HCT116 (cell line): ENCODE results near the gene DENND4B. TPM values are rescaled to one million over a fixed set of nuclear protein-coding genes. Genes with fewer than 3 reads are reported as not detected.

Source experiments
- ATAC-seq: fragments of 200-7000 bp; cut with Tn5 transposase; 2 replicates; pipeline ENCODE4 v1.9.1; 2020; ENCODE audit warnings: mild to moderate bottlenecking, moderate library complexity
- BruUV-seq: library from RNA; stranded (reverse); fragments of 400-500 nt; replicated peaks from 2 replicates; lab custom pipeline; 2021; lab: Mats Ljungman, UMichigan
- CTCF ChIA-PET: fragments of 300-600 bp; sonication (Branson Sonifier 250); formaldehyde crosslinking; loops from one replicate; lab custom pipeline; 2021; ENCODE audit warnings: antibody characterized with exemption; lab: Charles Lee
- POLR2A ChIA-PET: fragments of 300-600, 350-600 bp; sonication (Branson Sonifier 250); formaldehyde crosslinking; loops from one replicate; lab custom pipeline; 2021; ENCODE audit warnings: antibody characterized with exemption; lab: Charles Lee
- RAD21 ChIA-PET, 2 experiments: fragments of 300-600 bp; sonication (Branson Sonifier 250); formaldehyde crosslinking; loops; one replicate each; lab custom pipeline; 2023; ENCODE audit warnings: low total read pairs in 2 of 2; ENCODE audit not compliant: uncharacterized antibody in 2 of 2, unreplicated experiment in 2 of 2, low non-redundant PET in 1 of 2; lab: Charles Lee
- DNase-seq: peaks from one replicate; pipeline ENCODE4 v3.0.0-alpha.2; 2010; ENCODE audit warnings: low read depth, low spot score
- H2AFZ ChIP-seq: fragments of 200-600 bp; shearing (Covaris generic), sonication (generic); 2 replicates; pipeline ENCODE4 v1.6.1; 2017; ENCODE audit warnings: low read depth, mixed run types, mixed read lengths, antibody characterized with exemption, low read length; ENCODE audit not compliant: poor library complexity, severe bottlenecking
- H3K27ac ChIP-seq: 2 replicates; pipeline ENCODE4 v1.5.1; 2012; ENCODE audit warnings: low read depth, low read length
- H3K27me3 ChIP-seq: fragments of 200-600 bp; sonication (generic); 2 replicates; pipeline ENCODE4 v1.6.1; 2016; ENCODE audit warnings: mixed run types, low read length, mixed read lengths; ENCODE audit not compliant: insufficient read depth
- H3K36me3 ChIP-seq, 2 experiments: fragments of 200-500 bp in 1 of 2; fragments of 200-600 bp in 1 of 2; sonication (Bioruptor generic) in 1 of 2; sonication (generic) in 1 of 2; 2 replicates each; pipeline versions ENCODE4 v1.5.1 to v1.6.1; 2014 to 2016; ENCODE audit warnings: low read length in 2 of 2, inconsistent platforms in 1 of 2, mixed read lengths in 1 of 2, mixed run types in 1 of 2; ENCODE audit not compliant: insufficient read depth in 2 of 2, control insufficient read depth in 1 of 2
- H3K4me1 ChIP-seq, 2 experiments: fragments of 200-600 bp in 1 of 2; sonication (generic) in 1 of 2; 2 replicates each; pipeline versions ENCODE4 v1.5.1 to v1.6.1; 2012 to 2017; ENCODE audit warnings: low read length in 2 of 2, inconsistent platforms in 1 of 2, mild to moderate bottlenecking in 1 of 2, mixed read lengths in 1 of 2, mixed run types in 1 of 2, moderate library complexity in 1 of 2; ENCODE audit not compliant: insufficient read depth in 2 of 2, control insufficient read depth in 1 of 2
- H3K4me2 ChIP-seq: fragments of 200-600 bp; sonication (generic); 2 replicates; pipeline ENCODE4 v1.6.1; 2017; ENCODE audit warnings: mixed run types, low read length, mixed read lengths
- H3K4me3 ChIP-seq, 2 experiments: fragments of 200-600 bp in 1 of 2; sonication (generic) in 1 of 2; replicated peaks in 1 of 2; 2 replicates each; pipeline ENCODE4 v1.5.1; 2011 to 2016; ENCODE audit warnings: low read length in 2 of 2, control low read depth in 1 of 2, low read depth in 1 of 2, mild to moderate bottlenecking in 1 of 2, mixed read lengths in 1 of 2, mixed run types in 1 of 2
- H3K79me2 ChIP-seq: fragments of 200-600 bp; sonication (generic); 2 replicates; pipeline ENCODE4 v1.6.1; 2017; ENCODE audit warnings: mild to moderate bottlenecking, mixed run types, low read length, moderate library complexity, mixed read lengths; ENCODE audit not compliant: insufficient read depth
- H3K9ac ChIP-seq: fragments of 200-600 bp; sonication (generic); 2 replicates; pipeline ENCODE4 v1.6.1; 2016; ENCODE audit warnings: low read length, mixed read lengths
- H3K9me2 ChIP-seq: fragments of 200-600 bp; sonication (generic), shearing (Covaris generic); 2 replicates; pipeline ENCODE4 v1.6.1; 2017; ENCODE audit warnings: mixed run types, mild to moderate bottlenecking, moderate library complexity; ENCODE audit not compliant: insufficient read depth
- H3K9me3 ChIP-seq, 2 experiments: fragments of 200-500 bp in 1 of 2; fragments of 200-600 bp in 1 of 2; sonication (Bioruptor generic) in 1 of 2; sonication (generic) in 1 of 2; 2 replicates each; pipeline ENCODE4 v1.6.1; 2014 to 2017; ENCODE audit warnings: low read length in 2 of 2, mixed read lengths in 2 of 2, inconsistent platforms in 1 of 2, low read depth in 1 of 2, mild to moderate bottlenecking in 1 of 2, mixed run types in 1 of 2, moderate library complexity in 1 of 2; ENCODE audit not compliant: control insufficient read depth in 1 of 2, insufficient read depth in 1 of 2
- H4K20me1 ChIP-seq: fragments of 200-600 bp; sonication (generic), shearing (Covaris generic); 2 replicates; pipeline ENCODE4 v1.6.1; 2017; ENCODE audit warnings: mixed run types, mild to moderate bottlenecking, moderate library complexity; ENCODE audit not compliant: insufficient read depth
- CBX3 ChIP-seq: IDR thresholded peaks from 2 replicates; pipeline ENCODE4 v1.6.1; 2012; ENCODE audit warnings: low read depth
- ELF1 ChIP-seq: IDR thresholded peaks from 2 replicates; pipeline ENCODE4 v1.6.1; 2012; ENCODE audit warnings: low read depth, borderline replicate concordance
- EZH2 ChIP-seq: fragments of 200-600 bp; sonication (generic); IDR thresholded peaks from 2 replicates; pipeline ENCODE4 v1.6.1; 2017; ENCODE audit warnings: antibody characterized with exemption, mixed run types
- FOSL1 ChIP-seq: IDR thresholded peaks from 2 replicates; pipeline ENCODE4 v1.6.1; 2012; ENCODE audit warnings: low read depth
- POLR2A ChIP-seq: IDR thresholded peaks from 2 replicates; pipeline ENCODE4 v1.7.0; 2011; ENCODE audit warnings: borderline replicate concordance; ENCODE audit not compliant: insufficient read depth, insufficient read length; ENCODE audit errors: extremely low read depth
- SIN3A ChIP-seq: IDR thresholded peaks from 2 replicates; pipeline ENCODE4 v1.6.1; 2012; ENCODE audit warnings: low read depth
- SP1 ChIP-seq: IDR thresholded peaks from 2 replicates; pipeline ENCODE4 v1.6.1; 2012; ENCODE audit warnings: low read depth
- TCF7L2 ChIP-seq: IDR thresholded peaks from 2 replicates; pipeline ENCODE4 v1.7.0; 2011; ENCODE audit warnings: borderline replicate concordance, inconsistent platforms; ENCODE audit not compliant: insufficient read depth, insufficient read length; ENCODE audit errors: extremely low read depth
- YY1 ChIP-seq: IDR thresholded peaks from 2 replicates; pipeline ENCODE4 v1.6.1; 2011; ENCODE audit warnings: low read length, low read depth, moderate library complexity, mild to moderate bottlenecking; ENCODE audit not compliant: insufficient replicate concordance; ENCODE audit errors: extremely low read depth
- ZFX ChIP-seq: fragments of 450-650 bp; IDR thresholded peaks from 2 replicates; pipeline ENCODE4 v1.6.1; 2017
- intact Hi-C: fragments of 100-400 bp; cut with micrococcal nuclease; formaldehyde crosslinking; loops from 2 replicates; pipeline ENCODE4 v1.10.0; 2022
- total RNA-seq: library from RNA; stranded (reverse); gene quantifications from one replicate; pipeline ENCODE4 v1.2.1, GENCODE V29; 2021; ENCODE audit not compliant: unreplicated experiment
- TF ChIP-seq, protein P1 (sequence below): IDR thresholded peaks from 2 replicates; pipeline ENCODE4 v1.6.1; 2012
- TF ChIP-seq, protein P2 (sequence below): IDR thresholded peaks from 2 replicates; pipeline ENCODE4 v1.6.1; 2012; ENCODE audit warnings: low read depth
- TF ChIP-seq, protein P3 (sequence below): IDR thresholded peaks from 2 replicates; pipeline ENCODE4 v1.6.1; 2011; ENCODE audit warnings: mild to moderate bottlenecking, low read length, moderate library complexity; ENCODE audit not compliant: insufficient replicate concordance; ENCODE audit errors: extremely low read depth

Gene DENND4B
- total RNA-seq, 1 experiment from 2014 or later: 70.8 TPM

DNA sequence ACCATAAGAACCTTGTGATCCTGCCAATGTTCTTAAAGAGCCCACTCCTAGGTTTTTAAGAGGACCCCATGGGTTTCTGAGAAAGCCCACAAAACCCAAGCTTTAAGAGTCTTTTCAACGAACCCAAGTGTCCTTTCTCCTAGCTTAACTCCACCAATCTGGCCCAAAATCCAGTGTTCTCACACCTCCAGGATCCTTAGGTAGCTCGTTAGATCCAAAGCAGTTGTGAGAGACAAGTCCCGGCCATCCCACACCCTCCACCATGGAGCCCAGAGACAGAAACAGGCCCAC lies 1.7 kb downstream of the DENND4B start:
- Histone ChIP-seq H2AFZ (no peak overlapping the region), H3K79me2 (peaks cover 24% of the 10 kb centered on the region; the same call in 1 of the 2 replicates), H3K36me3 (peaks cover 9 to 21% of the 10 kb centered on the region in 2 experiments; a peak in 3 of 4 replicates), H3K9ac (peak overlapping the region; percentile 95), H3K27ac (peak overlapping the region; percentile 98), H3K27me3 (no peaks in the 10 kb centered on the region), H3K4me2 (peak overlapping the region; percentile 90), H3K9me2 (no peaks in the 10 kb centered on the region), H3K4me3 (peak overlapping the region; percentile 83 to 91), H3K4me1 (peaks cover 6 to 18% of the 10 kb centered on the region in 2 experiments; a peak in 3 of 4 replicates), H3K9me3 (no peaks in the 10 kb centered on the region), H4K20me1 (no peaks in the 10 kb centered on the region)
- BruUV-seq: TSS peak; percentile 30
- POLR2A ChIA-PET: interaction anchor here (1.3 to 2.4 kb wide), 3 partner anchors 12 to 23 kb away, joined by 3 to 8 read pairs (median 4); partner anchors contain the start of genes CREB3L4 and SLC39A1
- CTCF ChIA-PET: no interaction called here
- no peak for ATAC-seq
- RAD21 ChIA-PET: no interaction called here
- intact Hi-C loops: no loop called here
- no peak for DNase-seq
- no peak for TF ChIP-seq YY1
- no peak for TF ChIP-seq EZH2
- TF ChIP-seq POLR2A: no peak
- no peak for TF ChIP-seq SIN3A
- TF ChIP-seq, protein P1, sequence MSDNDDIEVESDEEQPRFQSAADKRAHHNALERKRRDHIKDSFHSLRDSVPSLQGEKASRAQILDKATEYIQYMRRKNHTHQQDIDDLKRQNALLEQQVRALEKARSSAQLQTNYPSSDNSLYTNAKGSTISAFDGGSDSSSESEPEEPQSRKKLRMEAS: no peak
- TF ChIP-seq ELF1: no peak
- no peak for TF ChIP-seq SP1
- no peak for TF ChIP-seq ZFX
- no peak for TF ChIP-seq CBX3
- no peak for TF ChIP-seq FOSL1
- TF ChIP-seq, protein P2, sequence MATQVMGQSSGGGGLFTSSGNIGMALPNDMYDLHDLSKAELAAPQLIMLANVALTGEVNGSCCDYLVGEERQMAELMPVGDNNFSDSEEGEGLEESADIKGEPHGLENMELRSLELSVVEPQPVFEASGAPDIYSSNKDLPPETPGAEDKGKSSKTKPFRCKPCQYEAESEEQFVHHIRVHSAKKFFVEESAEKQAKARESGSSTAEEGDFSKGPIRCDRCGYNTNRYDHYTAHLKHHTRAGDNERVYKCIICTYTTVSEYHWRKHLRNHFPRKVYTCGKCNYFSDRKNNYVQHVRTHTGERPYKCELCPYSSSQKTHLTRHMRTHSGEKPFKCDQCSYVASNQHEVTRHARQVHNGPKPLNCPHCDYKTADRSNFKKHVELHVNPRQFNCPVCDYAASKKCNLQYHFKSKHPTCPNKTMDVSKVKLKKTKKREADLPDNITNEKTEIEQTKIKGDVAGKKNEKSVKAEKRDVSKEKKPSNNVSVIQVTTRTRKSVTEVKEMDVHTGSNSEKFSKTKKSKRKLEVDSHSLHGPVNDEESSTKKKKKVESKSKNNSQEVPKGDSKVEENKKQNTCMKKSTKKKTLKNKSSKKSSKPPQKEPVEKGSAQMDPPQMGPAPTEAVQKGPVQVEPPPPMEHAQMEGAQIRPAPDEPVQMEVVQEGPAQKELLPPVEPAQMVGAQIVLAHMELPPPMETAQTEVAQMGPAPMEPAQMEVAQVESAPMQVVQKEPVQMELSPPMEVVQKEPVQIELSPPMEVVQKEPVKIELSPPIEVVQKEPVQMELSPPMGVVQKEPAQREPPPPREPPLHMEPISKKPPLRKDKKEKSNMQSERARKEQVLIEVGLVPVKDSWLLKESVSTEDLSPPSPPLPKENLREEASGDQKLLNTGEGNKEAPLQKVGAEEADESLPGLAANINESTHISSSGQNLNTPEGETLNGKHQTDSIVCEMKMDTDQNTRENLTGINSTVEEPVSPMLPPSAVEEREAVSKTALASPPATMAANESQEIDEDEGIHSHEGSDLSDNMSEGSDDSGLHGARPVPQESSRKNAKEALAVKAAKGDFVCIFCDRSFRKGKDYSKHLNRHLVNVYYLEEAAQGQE: no peak
- TF ChIP-seq, protein P3, sequence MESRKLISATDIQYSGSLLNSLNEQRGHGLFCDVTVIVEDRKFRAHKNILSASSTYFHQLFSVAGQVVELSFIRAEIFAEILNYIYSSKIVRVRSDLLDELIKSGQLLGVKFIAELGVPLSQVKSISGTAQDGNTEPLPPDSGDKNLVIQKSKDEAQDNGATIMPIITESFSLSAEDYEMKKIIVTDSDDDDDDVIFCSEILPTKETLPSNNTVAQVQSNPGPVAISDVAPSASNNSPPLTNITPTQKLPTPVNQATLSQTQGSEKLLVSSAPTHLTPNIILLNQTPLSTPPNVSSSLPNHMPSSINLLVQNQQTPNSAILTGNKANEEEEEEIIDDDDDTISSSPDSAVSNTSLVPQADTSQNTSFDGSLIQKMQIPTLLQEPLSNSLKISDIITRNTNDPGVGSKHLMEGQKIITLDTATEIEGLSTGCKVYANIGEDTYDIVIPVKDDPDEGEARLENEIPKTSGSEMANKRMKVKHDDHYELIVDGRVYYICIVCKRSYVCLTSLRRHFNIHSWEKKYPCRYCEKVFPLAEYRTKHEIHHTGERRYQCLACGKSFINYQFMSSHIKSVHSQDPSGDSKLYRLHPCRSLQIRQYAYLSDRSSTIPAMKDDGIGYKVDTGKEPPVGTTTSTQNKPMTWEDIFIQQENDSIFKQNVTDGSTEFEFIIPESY: no peak
- TF ChIP-seq TCF7L2: no peak
